NCI-H1694 treated with DMSO at 0.1 percent for 48 hours (cell line): Measurements from ENCODE around the gene PFKP.
"Not testable (repeated sequence)": the region's sequence is repeated elsewhere in the genome, so short reads cannot be mapped to it uniquely, and the experiment has no call there.

Experiments
- DNase-seq: peaks from one replicate; lab custom pipeline; 2025; lab: John Stamatoyannopoulos, UW

The PFKP gene

DNA sequence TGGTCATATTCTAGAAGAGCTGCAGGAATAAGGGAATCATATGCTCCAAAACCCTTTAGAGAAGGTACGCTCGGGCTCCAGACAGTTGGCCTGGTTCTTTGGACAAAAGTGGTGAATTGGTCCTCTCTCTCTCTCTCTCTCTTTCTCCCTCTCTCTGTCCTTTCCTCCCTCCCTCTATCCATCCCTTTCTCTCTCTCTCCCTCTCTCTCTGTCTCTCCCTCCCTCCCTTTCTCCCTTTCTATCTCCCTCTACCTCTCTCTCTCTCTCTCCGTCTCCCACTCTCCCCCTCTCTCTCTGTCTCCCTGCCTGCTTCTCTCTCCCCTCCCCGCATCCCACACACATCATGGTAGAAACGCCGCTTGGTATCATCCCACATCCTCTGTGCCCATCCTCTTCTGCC, 19.8 kb upstream of the PFKP start:
- no peak for DNase-seq

DNA sequence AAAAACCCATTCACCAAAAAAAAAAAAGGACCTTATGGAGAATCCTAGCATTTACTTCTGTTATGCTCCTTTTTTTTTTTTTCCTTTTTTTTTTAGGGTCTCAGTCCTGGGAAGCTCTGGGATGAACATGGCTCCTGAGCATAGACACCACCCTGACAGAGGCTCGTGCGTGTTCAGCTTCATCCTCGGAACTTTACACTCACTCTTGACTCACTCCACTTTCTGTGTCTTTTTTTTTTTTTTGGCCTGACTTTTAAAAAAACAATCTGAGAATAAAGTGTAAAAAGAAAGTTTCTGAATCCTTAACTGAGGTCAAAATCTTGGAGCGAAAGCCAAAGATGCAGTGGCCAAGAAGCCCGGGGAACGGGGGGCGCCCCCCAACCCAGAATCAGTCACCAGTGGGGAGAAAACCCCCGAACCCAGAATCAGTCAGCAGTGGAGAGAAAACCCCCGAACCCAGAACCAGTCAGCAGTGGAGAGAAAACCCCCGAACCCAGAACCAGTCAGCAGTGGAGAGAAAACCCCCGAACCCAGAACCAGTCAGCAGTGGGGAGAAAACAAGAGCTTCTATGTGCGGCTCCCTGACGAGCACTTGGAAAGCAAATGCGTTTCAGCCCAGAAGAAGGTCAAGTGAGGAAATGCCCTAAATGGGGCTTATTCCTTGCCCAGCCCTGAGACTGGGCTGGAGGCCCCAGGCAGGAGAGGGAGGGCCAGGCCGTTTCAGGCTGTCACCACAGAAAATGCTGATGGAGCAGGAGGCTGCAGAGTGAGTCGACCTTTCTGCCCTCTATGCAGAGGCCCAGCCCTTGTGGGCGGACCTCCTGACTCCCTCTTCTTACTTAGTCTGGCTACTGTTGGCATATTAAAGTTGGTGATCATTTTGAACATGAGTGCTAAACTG, 19.0 kb upstream of the PFKP start:
- DNase-seq = no peak

DNA sequence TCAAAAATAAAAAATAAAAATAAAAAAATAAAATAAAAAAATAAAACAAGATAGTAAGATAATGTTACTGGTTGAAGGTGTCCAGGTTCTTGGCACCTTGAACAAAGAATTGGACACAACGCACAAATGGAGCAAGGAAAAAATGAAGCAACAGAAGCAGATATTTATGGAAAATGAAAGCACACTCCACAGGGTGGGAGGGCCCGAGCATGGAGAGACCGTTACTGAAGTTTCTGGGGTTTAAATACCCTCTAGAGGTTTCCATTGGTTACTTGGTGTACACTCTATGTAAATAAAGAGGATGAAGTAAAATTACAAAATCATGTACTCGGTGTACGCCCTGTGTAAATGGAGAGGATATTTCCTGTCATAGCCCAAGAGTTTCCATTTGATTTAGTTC, 15.7 kb upstream of the PFKP start:
- DNase-seq = no peak

DNA sequence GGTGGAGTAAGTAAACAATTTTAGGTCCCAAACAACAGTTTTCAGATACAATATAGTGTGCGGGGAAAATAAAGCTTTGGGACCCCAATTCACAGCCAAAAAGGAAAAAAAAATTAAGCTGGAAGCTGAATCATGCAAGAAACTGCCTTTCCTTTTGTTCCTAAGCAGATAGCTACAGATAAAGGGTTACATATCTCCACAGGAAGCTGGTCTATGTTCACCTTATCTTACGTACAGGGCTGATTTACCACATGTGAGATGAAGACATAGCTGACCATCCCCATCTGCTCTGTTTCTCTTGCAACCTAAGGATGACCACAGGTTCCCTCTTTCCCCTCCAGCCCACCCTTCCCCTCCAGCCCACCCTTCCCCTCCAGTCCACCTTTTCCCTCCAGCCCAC, 14.2 kb upstream of the PFKP start:
- DNase-seq = no peak

DNA sequence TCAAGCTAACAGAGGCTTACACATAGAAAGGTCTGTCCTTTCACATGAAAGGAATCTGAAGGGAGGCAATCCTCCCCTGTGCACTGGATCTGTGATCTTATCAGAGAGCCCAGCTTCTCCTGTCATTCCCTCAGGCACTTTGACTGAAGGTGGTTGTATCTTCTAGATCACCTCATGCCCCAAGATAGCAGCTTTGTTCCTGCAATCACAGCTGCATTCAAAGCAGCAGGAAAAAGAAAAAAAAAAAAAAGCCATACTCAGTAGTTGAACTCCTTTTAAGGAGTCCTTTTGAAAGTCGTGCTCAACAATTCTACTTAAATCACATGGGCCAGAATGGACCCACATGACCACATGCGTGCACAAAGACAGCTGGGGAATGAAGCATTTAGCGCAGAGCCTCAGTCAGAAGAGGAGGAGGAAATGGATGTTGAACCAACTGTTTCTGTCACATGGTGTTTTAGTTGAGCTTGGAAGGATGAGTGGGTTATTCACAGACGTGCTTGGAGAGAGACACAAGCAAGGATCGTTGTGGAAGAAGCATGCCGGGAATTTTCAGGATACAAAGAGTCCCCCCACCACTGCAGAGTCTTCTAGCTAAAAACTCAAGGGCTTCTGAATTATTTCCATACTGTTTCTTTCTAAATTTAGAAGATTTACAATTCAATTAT, 13.0 kb upstream of the PFKP start:
- DNase-seq = no peak

DNA sequence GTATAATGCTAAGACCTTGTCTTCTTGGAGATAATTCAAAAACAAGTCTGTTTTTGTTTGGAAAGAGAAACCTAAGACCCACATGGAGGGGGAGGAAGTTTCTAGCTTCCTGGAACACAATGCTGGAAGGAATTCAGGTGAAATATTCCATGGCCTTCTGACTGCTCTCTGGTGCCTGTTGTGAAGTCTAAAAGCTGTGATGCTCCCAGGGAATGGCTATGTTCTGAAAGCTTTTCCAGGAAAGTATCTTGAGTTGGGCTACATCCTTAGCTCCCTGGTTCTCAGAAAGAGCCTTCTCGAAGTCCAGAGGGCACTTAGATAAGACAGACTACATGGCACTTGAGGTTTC, 12.5 kb upstream of the PFKP start:
- no peak for DNase-seq

DNA sequence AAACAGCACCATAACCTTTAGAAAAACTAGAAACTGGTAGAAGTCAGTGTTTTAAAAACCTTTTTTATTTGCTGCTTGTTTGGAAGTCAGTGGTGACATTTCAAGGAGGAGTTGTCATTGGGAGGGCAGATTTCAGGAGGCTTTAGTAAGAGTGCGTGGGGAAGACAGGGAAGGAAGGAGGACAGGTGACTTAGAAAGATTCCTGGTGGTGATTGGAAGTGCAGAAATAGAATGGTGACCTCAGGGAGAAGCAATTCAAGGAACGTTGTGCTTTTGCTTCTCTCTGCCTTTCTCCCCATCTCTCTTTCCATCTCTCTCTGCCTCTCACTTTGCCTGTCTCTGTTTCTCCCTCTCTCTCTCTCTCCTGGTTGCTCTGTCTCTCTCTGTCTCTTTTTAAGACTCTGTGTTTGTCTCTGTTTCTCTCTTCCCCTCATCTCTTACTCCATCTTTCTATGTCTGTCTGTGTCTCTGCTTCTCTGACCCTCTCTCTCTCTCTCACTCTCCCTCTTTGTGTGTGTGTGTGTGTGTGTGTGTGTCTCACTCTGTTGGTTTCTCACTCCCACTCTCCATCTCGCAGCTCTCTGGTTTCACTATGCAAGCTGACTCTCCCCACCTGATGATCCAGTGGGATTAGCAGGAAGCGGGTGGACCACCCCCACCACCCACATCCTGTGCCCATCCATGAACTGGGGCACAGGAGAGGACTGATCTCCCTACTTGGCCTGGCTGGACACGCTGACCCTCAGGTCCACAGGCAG, 10.9 kb upstream of the PFKP start:
- no peak for DNase-seq

DNA sequence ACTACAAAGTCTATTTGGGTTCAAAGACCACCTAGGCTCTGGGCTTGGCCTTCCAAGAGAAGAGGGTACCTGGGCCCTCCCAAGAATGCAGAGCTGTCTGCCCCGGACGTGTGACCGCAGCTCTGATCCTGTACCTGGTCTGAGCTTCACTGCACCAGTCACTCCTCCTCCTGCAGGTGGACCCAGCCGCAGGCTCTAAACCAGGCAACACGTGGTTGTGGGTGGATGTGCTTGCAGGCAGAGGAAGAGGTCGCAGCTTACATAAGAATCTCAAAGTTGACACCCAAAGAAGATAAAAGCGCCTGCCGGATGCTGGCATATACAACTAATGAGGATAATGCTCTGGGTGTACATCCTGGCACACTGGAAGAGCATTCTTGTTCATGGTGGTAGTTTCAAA, 9.4 kb upstream of the PFKP start:
- DNase-seq = no peak

DNA sequence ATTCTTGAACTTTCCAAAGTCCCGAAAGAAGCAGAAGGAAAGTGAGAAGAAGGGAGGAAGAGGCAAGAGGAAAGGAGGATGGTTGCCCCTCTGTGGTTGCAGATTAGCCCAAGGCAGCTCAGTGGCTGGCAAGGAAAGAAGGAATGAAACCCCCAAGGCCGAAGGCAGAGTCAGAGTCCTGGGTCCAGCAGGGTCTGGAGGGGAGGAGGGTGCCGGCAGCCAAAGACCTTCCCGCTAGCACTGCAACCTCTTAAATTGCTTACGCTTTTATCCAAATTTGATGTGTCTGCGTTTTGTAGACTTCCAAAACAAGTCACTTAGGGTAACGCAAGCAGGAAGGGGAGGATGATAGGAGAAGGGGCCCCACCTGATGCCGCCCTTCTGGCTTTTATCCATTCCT, 7.4 kb upstream of the PFKP start:
- DNase-seq = no peak

DNA sequence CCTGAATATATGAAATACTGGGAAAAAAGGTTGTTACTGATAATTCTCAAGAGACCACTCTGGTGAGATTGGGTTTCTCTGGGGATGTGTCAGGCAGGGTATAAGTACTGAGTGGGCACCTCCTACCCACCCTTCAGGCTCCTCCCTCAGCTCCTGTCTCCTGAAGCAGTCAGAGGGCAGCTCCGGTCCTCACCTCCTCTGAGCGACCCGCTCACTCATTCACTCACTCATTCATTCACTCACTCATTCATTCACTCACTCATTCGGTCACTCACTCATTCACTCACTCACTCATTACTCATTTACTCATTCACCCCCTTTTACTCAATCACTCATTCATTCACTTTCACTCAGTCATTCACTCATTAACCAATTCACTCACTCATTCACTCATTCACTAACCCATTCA, 6.9 kb upstream of the PFKP start:
- DNase-seq = no peak

DNA sequence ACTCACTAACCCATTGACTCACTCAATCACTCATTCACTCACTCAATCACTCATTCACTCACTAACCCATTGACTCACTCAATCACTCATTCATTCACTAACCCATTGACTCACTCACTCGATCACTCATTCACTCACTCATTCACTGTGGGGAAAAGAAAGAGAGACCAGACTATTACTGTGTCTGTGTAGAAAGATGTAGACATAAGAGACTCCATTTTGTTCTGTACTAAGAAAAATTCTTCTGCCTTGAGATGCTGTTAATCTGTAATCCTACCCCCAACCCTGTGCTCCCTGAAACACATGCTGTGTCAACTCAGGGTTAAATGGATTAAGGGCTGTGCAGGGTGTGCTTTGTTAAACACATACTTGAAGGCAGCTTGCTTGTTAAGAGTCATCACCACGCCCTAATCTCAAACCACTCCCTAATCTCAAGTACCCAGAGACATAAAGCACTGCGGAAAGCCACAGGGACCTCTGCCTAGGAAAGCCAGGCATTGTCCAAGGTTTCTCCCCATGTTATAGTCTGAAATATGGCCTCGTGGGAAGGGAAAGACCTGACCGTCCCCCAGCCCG, 5.9 kb upstream of the PFKP start:
- DNase-seq = not testable (repeated sequence)

DNA sequence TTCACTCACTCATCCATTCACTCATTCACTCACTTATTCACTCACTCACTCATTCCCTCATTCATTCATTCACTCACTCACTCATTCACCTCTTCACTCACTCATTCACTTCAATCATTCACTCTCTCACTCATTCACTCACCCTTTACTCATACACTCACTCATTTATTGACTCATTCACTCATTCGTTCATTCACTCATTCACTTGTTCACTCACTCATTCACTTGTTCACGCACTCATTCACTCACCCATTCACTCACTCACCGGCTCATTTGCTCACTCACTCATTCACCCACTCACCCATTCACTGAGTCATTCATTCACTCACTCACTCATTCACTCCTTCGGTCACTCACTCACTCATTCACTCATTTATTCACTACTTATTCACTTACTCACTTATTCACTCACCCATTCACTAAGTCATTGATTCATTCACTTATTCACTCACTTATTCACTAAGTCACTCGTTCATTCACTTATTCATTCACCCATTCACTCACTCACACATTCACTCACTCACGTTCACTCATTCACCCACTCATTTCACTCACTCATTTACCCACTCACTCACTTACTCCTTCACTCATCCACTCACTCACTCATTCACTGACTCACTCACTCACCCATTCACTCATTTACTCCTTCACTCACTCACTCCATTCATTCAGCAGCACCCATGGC, 4.7 kb upstream of the PFKP start:
- no peak for DNase-seq

DNA sequence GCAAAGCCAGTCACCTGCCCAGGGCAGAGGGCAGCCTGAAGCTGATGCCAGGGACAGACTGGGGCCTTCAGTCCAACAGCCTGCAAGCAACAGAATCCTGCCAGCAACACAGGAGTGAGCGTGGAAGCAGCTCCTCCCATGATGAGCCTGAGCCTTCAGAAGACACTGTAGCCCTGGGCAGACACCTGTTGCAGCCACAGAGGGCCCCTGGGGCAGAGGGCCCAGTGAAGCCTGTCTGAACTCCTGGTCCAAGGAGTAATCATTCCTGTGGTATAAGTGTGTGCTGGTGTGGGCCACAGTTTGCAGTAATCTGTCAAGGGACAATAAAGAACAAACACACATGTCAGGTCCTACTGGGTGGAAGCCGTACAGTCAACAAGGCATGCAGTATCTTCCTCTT, 2.9 kb upstream of the PFKP start:
- no peak for DNase-seq

DNA sequence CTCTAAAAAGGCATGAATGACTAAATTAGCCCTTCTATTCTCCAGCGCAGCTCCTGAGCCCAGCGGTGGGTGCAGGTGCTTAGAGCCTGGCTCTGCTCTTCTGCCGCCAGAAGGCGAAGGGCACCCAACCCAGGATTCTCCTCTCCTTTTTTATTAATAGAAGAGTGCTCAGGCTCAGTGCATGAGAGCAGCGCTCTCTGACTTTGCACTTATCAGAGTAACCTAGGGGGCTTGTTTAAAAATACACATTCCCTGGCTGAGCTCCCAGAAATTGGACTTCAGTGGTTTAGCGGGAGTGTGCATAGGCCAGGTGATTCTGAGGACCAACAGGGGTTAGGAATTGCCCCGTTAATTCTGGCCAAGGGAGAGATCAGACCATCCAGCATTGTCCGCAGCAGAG, 1.7 kb upstream of the PFKP start:
- no peak for DNase-seq

DNA sequence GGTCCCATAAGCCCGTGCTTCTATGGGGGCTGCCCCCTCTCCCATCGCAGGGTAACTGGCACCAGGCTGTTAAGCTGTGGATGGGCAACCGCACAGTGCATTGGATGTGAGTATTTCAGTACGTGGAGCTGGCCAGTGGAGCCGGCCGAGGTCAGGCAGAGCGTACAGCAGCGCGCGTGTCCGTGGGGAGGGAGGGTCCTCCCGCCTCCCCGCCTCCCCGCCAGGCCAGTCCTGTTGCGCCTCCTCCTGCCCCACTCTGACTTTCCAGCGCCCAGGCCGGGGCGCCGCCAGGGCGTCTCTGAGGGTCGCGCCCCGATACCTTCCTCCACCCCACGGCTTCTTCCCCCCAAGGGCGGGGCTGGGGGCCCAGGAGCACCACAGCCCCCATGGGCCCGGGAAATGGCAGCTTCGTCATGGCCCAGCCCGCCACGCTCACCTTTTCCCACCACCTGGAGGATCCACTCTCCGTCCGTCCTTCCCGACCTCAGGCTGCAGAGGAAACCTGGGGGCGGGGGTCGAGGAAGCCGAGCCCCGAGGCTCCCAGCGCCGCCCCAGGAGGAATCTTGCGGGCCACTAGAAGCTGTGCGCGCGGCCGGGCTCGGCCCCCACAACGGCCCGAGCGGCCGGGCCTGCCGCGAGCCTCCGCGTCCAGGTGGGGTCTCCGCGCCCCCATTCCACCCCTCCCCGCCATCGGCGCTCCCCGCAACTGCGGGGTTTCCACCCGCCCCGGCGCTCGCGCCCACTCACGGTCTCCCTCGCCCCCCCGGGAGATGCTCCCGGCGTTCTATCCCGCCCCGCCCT, 831 bp upstream of the PFKP start:
- no peak for DNase-seq

DNA sequence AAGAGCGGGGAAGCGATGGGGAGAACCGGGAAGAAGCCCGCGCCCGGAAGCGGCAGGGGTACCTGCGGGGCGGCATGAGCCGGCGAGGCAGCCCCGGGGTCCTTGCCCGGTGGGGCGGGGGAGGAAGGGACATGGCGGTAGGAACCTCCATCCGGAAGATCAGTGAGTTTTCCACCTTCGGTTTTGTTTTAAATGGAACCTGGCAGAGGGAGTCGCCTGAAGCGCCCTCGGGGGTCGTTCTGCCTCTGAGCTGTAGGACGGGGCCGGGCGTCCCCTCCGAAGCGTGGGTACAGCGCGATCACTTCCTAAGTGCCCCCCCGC, 471 bp downstream of the PFKP start:
- DNase-seq = no peak

DNA sequence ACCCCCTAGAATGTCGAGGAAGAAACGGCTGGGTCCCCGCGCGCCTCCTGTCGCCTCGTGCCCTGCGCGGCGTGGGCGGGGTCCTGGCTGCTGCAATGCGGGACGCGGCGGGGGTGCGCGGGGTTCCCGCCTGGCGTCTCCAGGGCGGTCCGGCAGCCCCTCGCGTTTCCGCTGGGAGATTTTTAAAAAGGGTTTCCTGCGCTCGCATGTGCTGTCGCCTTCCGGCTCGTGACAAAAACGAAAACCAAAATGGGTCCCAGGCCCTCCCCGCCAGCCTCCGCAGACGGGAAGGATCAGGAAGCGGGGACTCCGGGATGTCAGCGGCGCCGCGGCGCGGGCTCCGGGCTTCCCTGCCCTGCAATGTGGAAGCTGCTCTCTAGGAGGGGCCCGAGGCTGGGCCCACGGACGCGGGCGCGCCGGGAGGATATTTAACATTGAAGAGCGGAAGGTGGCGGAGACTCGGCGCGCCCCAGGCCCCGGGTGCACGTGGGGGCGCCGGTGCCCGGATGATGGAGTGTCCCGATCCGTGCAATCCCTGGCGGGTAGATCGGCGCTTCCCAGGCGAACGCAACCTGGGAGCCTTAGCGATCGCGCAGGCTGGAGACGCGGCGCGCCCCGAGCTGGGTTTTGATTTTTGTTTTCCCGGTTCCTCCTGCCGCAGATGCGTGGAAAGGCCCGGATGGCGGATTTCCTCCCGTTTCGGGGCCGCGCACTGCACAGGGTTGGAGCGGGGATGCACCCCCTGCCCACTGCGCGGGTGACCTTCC, 1.0 kb downstream of the PFKP start:
- peak; percentile 23 for DNase-seq

DNA sequence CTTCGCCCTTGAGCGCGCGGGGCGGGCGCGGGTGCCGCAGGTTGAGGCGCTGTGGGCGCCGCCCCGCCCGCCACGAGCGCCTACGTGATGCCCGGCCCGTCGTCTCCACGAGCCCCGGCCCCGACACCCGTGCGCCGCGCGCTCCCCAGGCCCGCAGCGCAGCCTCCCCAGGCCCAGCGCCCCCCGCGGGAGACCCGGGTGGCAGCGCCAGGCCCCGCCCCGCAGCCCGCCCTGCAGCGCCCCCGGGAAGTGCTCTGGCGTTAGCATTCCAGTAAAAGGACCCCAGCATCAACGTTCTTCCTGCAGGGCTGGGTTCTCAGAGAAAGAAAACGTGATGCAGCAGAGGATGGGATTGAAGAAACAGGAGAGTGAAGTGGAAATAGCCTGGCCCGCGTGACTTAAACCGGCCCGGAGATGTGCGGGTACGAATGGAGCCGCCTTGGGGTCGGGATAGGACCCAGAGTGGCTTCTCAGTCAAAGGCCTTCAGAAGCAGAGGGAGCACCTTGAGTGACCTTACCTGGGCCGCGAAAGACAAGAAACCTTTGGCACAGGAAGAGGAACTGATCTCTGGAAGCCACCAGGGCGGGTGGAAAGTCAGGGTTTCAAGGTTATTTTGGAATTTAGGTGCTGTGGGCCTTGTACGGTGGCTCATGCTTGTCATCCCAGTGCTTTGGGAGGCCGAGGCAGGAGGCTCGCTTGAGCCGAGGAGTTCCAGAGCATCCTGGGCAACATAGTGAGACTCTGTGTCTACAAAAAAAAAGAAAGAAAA, 1.8 kb downstream of the PFKP start:
- no peak for DNase-seq

DNA sequence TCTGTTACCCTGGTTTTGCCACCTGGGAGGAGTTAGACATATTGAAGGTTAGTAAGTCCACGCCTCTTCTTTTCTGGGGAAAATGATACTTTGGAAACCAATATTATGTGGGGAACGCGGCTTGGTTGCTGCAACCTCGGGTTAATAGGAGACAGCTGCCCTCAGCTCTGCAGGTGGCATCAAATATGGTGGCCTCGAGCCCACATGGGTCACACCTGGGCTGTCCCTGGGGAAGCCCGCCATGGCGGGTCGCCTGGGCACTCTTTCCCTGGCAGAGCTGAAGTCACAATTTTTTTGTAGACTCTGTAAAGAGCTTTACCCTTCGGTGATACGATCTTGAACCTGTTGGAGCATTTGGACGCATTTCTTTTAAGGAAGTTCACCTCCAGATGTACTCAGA, 2.5 kb downstream of the PFKP start:
- no peak for DNase-seq
